NB4 (cell line): Measurements from ENCODE around the gene DEAF1.

Experiments
- MYC ChIP-seq: IDR thresholded peaks from 2 replicates; pipeline ENCODE4 v1.6.1; 2011; ENCODE audit warnings: low read depth, low read length
- POLR2A ChIP-seq: IDR thresholded peaks from 2 replicates; pipeline ENCODE4 v1.6.1; 2011; ENCODE audit warnings: mild to moderate bottlenecking; ENCODE audit not compliant: insufficient read length; ENCODE audit errors: extremely low read depth
- TF ChIP-seq, protein P1 (sequence below): IDR thresholded peaks from one replicate; pipeline ENCODE4 v1.5.1; 2012; ENCODE audit warnings: low read depth, low read length
- TF ChIP-seq, protein P2 (sequence below): IDR thresholded peaks from 2 replicates; pipeline ENCODE4 v1.6.1; 2011; ENCODE audit warnings: low read depth, low read length

DNA sequence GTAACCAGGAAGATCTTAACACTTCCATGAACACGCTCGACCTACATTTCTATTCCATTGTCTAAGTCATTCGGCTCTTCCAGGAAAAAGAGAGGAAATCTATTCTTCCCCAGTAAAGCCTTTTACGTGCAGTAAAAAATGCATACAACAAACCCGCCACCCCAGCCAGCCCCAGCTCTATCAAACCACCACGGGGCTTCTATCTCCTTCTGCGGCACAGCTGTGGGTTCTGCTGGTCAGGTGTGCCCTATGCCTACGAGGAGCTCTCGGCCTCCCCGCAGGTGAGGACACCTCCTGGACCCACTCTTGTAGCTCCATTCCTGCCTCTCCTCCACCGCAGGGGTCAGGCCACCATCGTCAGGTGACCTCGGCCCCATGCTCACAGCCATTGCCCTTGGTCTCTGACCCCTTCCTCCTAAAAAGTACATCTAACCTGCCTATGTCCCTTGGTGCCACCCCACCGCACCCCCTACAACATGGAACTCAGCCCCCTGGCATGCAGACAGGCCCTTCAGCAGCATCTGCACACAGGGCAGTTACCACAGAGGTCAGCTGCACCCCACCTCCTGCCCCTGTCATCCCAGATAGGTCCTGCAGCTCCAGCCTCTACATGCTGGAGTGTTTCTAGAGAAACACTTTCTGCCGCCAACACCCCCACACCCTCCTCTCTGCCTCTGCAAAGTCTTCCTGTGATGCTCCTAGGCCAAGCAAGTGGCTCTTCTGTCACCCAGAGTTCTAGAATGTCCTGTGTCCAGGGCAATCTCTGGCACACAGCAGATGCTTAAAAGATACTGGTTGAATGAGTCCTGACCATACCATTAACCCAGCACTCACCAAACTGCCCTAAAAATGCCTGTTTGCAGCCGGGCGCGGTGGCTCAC, 3.1 kb downstream of the DEAF1 start:
- TF ChIP-seq POLR2A: no peak
- TF ChIP-seq, protein P1, sequence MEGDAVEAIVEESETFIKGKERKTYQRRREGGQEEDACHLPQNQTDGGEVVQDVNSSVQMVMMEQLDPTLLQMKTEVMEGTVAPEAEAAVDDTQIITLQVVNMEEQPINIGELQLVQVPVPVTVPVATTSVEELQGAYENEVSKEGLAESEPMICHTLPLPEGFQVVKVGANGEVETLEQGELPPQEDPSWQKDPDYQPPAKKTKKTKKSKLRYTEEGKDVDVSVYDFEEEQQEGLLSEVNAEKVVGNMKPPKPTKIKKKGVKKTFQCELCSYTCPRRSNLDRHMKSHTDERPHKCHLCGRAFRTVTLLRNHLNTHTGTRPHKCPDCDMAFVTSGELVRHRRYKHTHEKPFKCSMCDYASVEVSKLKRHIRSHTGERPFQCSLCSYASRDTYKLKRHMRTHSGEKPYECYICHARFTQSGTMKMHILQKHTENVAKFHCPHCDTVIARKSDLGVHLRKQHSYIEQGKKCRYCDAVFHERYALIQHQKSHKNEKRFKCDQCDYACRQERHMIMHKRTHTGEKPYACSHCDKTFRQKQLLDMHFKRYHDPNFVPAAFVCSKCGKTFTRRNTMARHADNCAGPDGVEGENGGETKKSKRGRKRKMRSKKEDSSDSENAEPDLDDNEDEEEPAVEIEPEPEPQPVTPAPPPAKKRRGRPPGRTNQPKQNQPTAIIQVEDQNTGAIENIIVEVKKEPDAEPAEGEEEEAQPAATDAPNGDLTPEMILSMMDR: no peak
- TF ChIP-seq, protein P2, sequence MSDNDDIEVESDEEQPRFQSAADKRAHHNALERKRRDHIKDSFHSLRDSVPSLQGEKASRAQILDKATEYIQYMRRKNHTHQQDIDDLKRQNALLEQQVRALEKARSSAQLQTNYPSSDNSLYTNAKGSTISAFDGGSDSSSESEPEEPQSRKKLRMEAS: no peak
- no peak for TF ChIP-seq MYC
